ENCODE results near the gene FAM135A. TPM values are rescaled to one million over a fixed set of nuclear protein-coding genes. Genes with fewer than 3 reads are reported as not detected.

The FAM135A gene
- total RNA-seq, 2 donors from 2014 or later, result 19.5 TPM

GRCh38 chr6:70507161-70507560, 93.9 kb downstream of the FAM135A start:
- no peaks in the 10 kb centered on the region for H3K4me1 ChIP-seq
- DNase-seq (ENCODE audit: low spot score), result no peak
- H3K4me3 ChIP-seq, result no peak overlapping the region
- H3K9me3 ChIP-seq, result peaks cover 8 to 17% of the 10 kb centered on the region in 2 donors
- H3K27ac ChIP-seq, result no peak overlapping the region
- H3K36me3 ChIP-seq, result peaks cover 29% of the 10 kb centered on the region
- H3K27me3 ChIP-seq, result no peaks in the 10 kb centered on the region
- TF ChIP-seq CTCF (IDR thresholded peaks at IDR 0.05), result no peak

- H3K27ac ChIP-seq, result no peak overlapping the region
- H3K4me3 ChIP-seq, result no peak overlapping the region
- DNase-seq (ENCODE audit: low spot score), result no peak
- TF ChIP-seq CTCF (IDR thresholded peaks at IDR 0.05), result no peak
- H3K4me1 ChIP-seq, result no peaks in the 10 kb centered on the region
- no peaks in the 10 kb centered on the region for H3K27me3 ChIP-seq
- peaks cover 4 to 7% of the 10 kb centered on the region in 2 donors for H3K9me3 ChIP-seq
- H3K36me3 ChIP-seq, result peaks cover 11% of the 10 kb centered on the region
Observed at GRCh38 chr6:70508953-70509352, 95.6 kb downstream of the FAM135A start.

- H3K4me1 ChIP-seq, result no peaks in the 10 kb centered on the region
Observed at GRCh38 chr6:70510600-70510999, 97.3 kb downstream of the FAM135A start.

GRCh38 chr6:70518723-70519122, 105.4 kb downstream of the FAM135A start:
- Histone ChIP-seq H3K9me3 (peaks cover 0 to 3% of the 10 kb centered on the region in 2 donors), H3K36me3 (no peaks in the 10 kb centered on the region), H3K4me1 (no peaks in the 10 kb centered on the region), H3K4me3 (no peak overlapping the region), H3K27me3 (no peaks in the 10 kb centered on the region), H3K27ac (no peak overlapping the region)
- no peak for TF ChIP-seq CTCF (IDR thresholded peaks at IDR 0.05)
- no peak for DNase-seq (ENCODE audit: low spot score)

More at GRCh38 chr6:70510600-70510999, 97.3 kb downstream of the FAM135A start:
- no peaks in the 10 kb centered on the region for H3K27me3 ChIP-seq
- DNase-seq (ENCODE audit: low spot score), result no peak
- no peak for TF ChIP-seq CTCF (IDR thresholded peaks at IDR 0.05)
- no peak overlapping the region for H3K4me3 ChIP-seq
- H3K9me3 ChIP-seq, result peaks cover 0 to 3% of the 10 kb centered on the region in 2 donors
- H3K36me3 ChIP-seq, result peaks cover 3% of the 10 kb centered on the region
- H3K27ac ChIP-seq, result no peak overlapping the region

- Histone ChIP-seq H3K4me3 (no peak overlapping the region), H3K36me3 (peaks cover 13% of the 10 kb centered on the region), H3K4me1 (no peaks in the 10 kb centered on the region), H3K27ac (no peak overlapping the region), H3K27me3 (no peaks in the 10 kb centered on the region), H3K9me3 (no peaks in the 10 kb centered on the region)
- no peak for DNase-seq (ENCODE audit: low spot score)
- TF ChIP-seq CTCF (IDR thresholded peaks at IDR 0.05), result no peak
Observed at GRCh38 chr6:70520575-70520974, 107.3 kb downstream of the FAM135A start.

- Histone ChIP-seq H3K9me3 (no peaks in the 10 kb centered on the region), H3K4me1 (no peaks in the 10 kb centered on the region), H3K4me3 (no peak overlapping the region), H3K27me3 (no peaks in the 10 kb centered on the region), H3K36me3 (peaks cover 13% of the 10 kb centered on the region), H3K27ac (no peak overlapping the region)
- TF ChIP-seq CTCF (IDR thresholded peaks at IDR 0.05), result no peak
- DNase-seq (ENCODE audit: low spot score), result no peak
Observed at GRCh38 chr6:70524721-70525286, 111.5 kb downstream of the FAM135A start.
